Upper lobe of left lung (tissue), 6 donors: ENCODE data around the gene ATG9B. TPM values are rescaled to one million over a fixed set of nuclear protein-coding genes. Genes with fewer than 3 reads are reported as not detected.
A peak's percentile ranks its signal among the peaks of the same experiment; 100 is the strongest.

Experiments
- ATAC-seq, 2 donors: fragments of 200-7000 bp; cut with Tn5 transposase; one replicate each; pipeline ENCODE4 v1.9.1; 2022; ENCODE audit warnings: mild to moderate bottlenecking in 2 of 2, moderate library complexity in 2 of 2; ENCODE audit not compliant: low FRiP score in 2 of 2
- DNase-seq, 2 donors: peaks; one replicate each; pipeline ENCODE4 v3.0.0-alpha.2; 2019 to 2020
- H3K27ac ChIP-seq, 4 donors: fragments of 200-600 bp; sonication (generic); one replicate each; pipeline ENCODE4 v1.5.1; 2016 to 2019
- H3K27me3 ChIP-seq, 4 donors: fragments of 200-600 bp; sonication (generic); one replicate each; pipeline ENCODE4 v1.5.1; 2017 to 2019
- H3K36me3 ChIP-seq, 4 donors: fragments of 200-600 bp; sonication (generic); one replicate each; pipeline ENCODE4 v1.5.1; 2016 to 2019
- H3K4me1 ChIP-seq, 4 donors: fragments of 200-600 bp; sonication (generic); one replicate each; pipeline ENCODE4 v1.5.1; 2018 to 2019
- H3K4me3 ChIP-seq, 4 donors: fragments of 200-600 bp; sonication (generic); one replicate each; pipeline ENCODE4 v1.5.1; 2017 to 2019; ENCODE audit warnings: mild to moderate bottlenecking in 2 of 4, moderate library complexity in 1 of 4
- H3K9me3 ChIP-seq, 4 donors: fragments of 200-600 bp; sonication (generic); one replicate each; pipeline ENCODE4 v1.5.1; 2018 to 2019
- CTCF ChIP-seq, 6 experiments: fragments of 450-650 bp in 4 of 6; fragments of 200-600 bp in 2 of 6; sonication (generic) in 2 of 6; IDR thresholded peaks; one replicate each; pipeline ENCODE4 v1.5.1; 2016 to 2019; ENCODE audit warnings: antibody characterized with exemption in 6 of 6
- EP300 ChIP-seq, 4 donors: sonication (generic); formaldehyde crosslinking; IDR thresholded peaks; one replicate each; pipeline ENCODE4 v1.5.1; 2017; ENCODE audit warnings: antibody characterized with exemption in 4 of 4, control low read depth in 2 of 4
- POLR2A ChIP-seq, 4 donors: fragments of 450-650 bp; IDR thresholded peaks; one replicate each; pipeline ENCODE4 v1.5.1; 2016 to 2017; ENCODE audit warnings: antibody characterized with exemption in 4 of 4, mild to moderate bottlenecking in 2 of 4
- POLR2AphosphoS5 ChIP-seq, 2 donors: sonication (generic); formaldehyde crosslinking; IDR thresholded peaks; one replicate each; pipeline ENCODE4 v1.5.1; 2017; ENCODE audit warnings: antibody characterized with exemption in 2 of 2
- WGBS, 2 donors: methylation state at CpG; one replicate each; pipeline ENCODE4 v1.1.5; 2017 to 2018; 5-methylcytosine and 5-hydroxymethylcytosine counted together
- total RNA-seq, 6 donors: library from RNA; depleted of rRNA in 4 of 6; stranded (reverse); fragments of >200 nt in 4 of 6; gene quantifications; one replicate each; pipeline versions ENCODE4 v1.1.0 to v1.2.1, GENCODE V29; 2016 to 2021
- donor health status: DM: no; HTN: no; CAD: no; lungs with moderate emphysema.
- donor health status: DM: no; HTN: yes; CAD: no; lungs with severe emphysema.

Gene ATG9B
- total RNA-seq, 6 donors from 2014 or later, result 0.46 to 5.2 (median 1.0) TPM

GRCh38 chr7:151011097-151011409 is 13.2 kb downstream of the ATG9B start:
- Histone ChIP-seq H3K4me3 (peak overlapping the region in 2 of 4 donors; percentile 32 to 38), H3K27me3 (peaks cover 0 to 12% (median 2%) of the 10 kb centered on the region in 4 donors), H3K9me3 (no peaks in the 10 kb centered on the region), H3K36me3 (peaks cover 0 to 5% (median 0%) of the 10 kb centered on the region in 4 donors), H3K4me1 (peaks cover 43 to 69% (median 54%) of the 10 kb centered on the region in 4 donors), H3K27ac (peak overlapping the region in 2 of 4 donors; percentile 0 to 54)
- no peak for DNase-seq
- 67% methylated on average over 1 of the region's 1 CpG; no CpG with 5 or more reads in 1 of the 2 donors for WGBS, 2 donors
- no peak for ATAC-seq
- no peak for TF ChIP-seq POLR2A (IDR thresholded peaks at IDR 0.05)
- no peak for TF ChIP-seq EP300 (IDR thresholded peaks at IDR 0.05)
- TF ChIP-seq CTCF (IDR thresholded peaks at IDR 0.05), result no peak
- TF ChIP-seq POLR2AphosphoS5 (IDR thresholded peaks at IDR 0.05), result no peak

GRCh38 chr7:151010307-151011096 is 13.8 kb downstream of the ATG9B start:
- Histone ChIP-seq H3K4me3 (peak overlapping the region in 3 of 4 donors; percentile 9 to 38 (median 32)), H3K27me3 (peaks cover 0 to 12% (median 2%) of the 10 kb centered on the region in 4 donors), H3K9me3 (no peaks in the 10 kb centered on the region), H3K27ac (peak overlapping the region in 3 of 4 donors; percentile 0 to 54 (median 14)), H3K4me1 (peaks cover 43 to 69% (median 54%) of the 10 kb centered on the region in 4 donors), H3K36me3 (peaks cover 0 to 5% (median 0%) of the 10 kb centered on the region in 4 donors)
- peak; percentile 5 to 54 for ATAC-seq
- TF ChIP-seq POLR2A (IDR thresholded peaks at IDR 0.05) (peak in 1 of 4 donors; percentile 0), CTCF (IDR thresholded peaks at IDR 0.05) (no peak), POLR2AphosphoS5 (IDR thresholded peaks at IDR 0.05) (no peak), EP300 (IDR thresholded peaks at IDR 0.05) (no peak)
- WGBS, 2 donors, result 8 to 28% methylated on average over 5 to 18 of the region's 18 CpGs
- peak in 1 of 2 donors; percentile 49 for DNase-seq

- H3K4me1 ChIP-seq, result peaks cover 43 to 69% (median 54%) of the 10 kb centered on the region in 4 donors
Measured at GRCh38 chr7:151010037-151010306, 14.3 kb downstream of the ATG9B start.

GRCh38 chr7:151009327-151010036 is 14.8 kb downstream of the ATG9B start:
- Histone ChIP-seq H3K27ac (no peak overlapping the region), H3K9me3 (no peaks in the 10 kb centered on the region), H3K36me3 (peaks cover 0 to 9% (median 0%) of the 10 kb centered on the region in 4 donors), H3K4me3 (no peak overlapping the region), H3K4me1 (peaks cover 43 to 69% (median 52%) of the 10 kb centered on the region in 4 donors), H3K27me3 (peaks cover 0 to 12% (median 2%) of the 10 kb centered on the region in 4 donors)
- no peak for DNase-seq
- TF ChIP-seq POLR2AphosphoS5 (IDR thresholded peaks at IDR 0.05), result no peak
- no peak for TF ChIP-seq POLR2A (IDR thresholded peaks at IDR 0.05)
- WGBS, 2 donors, result 40 to 74% methylated on average over 4 to 21 of the region's 22 CpGs
- ATAC-seq, result no peak

More at GRCh38 chr7:151010037-151010306, 14.3 kb downstream of the ATG9B start:
- H3K27ac ChIP-seq, result no peak overlapping the region
- no peak overlapping the region for H3K4me3 ChIP-seq
- 34% methylated on average over 7 of the region's 7 CpGs; no CpG with 5 or more reads in 1 of the 2 donors for WGBS, 2 donors
- no peaks in the 10 kb centered on the region for H3K9me3 ChIP-seq
- DNase-seq (no peak), ATAC-seq (no peak)
- H3K36me3 ChIP-seq, result peaks cover 0 to 7% (median 0%) of the 10 kb centered on the region in 4 donors
- H3K27me3 ChIP-seq, result peaks cover 0 to 12% (median 2%) of the 10 kb centered on the region in 4 donors
- TF ChIP-seq CTCF (IDR thresholded peaks at IDR 0.05) (no peak), POLR2AphosphoS5 (IDR thresholded peaks at IDR 0.05) (no peak), POLR2A (IDR thresholded peaks at IDR 0.05) (no peak), EP300 (IDR thresholded peaks at IDR 0.05) (no peak)
